ENCODE results near the gene PEX14. TPM values are rescaled to one million over a fixed set of nuclear protein-coding genes. Genes with fewer than 3 reads are reported as not detected.

PEX14 gene
- total and polyA plus RNA-seq, 9 of the 15 experiments (the other 6 are each of a cell fraction or from before 2014, with no cell fraction given): 2.6 to 45.7 (median 22.7) TPM

GRCh38 chr1:10459184-10459583 lies 15.6 kb upstream of the PEX14 start (continued):
- TF ChIP-seq NFYB (IDR thresholded peaks at IDR 0.05; ENCODE audit: extremely low read depth, insufficient read length): no peak
- no peak for TF ChIP-seq ZHX1 (conservative IDR thresholded peaks at IDR 0.05; ENCODE audit: low read length)
- TF ChIP-seq DNMT1 (IDR thresholded peaks at IDR 0.05): no peak
- TF ChIP-seq PTTG1 (tag; IDR thresholded peaks at IDR 0.05; ENCODE audit: low read depth): no peak
- TF ChIP-seq ZNF184 (CRISPR knock-in tag; IDR thresholded peaks at IDR 0.05): no peak
- TF ChIP-seq TRIM25 (IDR thresholded peaks at IDR 0.05; ENCODE audit: borderline replicate concordance): no peak
- TF ChIP-seq ZSCAN29 (IDR thresholded peaks at IDR 0.05): no peak
- TF ChIP-seq, protein P1, sequence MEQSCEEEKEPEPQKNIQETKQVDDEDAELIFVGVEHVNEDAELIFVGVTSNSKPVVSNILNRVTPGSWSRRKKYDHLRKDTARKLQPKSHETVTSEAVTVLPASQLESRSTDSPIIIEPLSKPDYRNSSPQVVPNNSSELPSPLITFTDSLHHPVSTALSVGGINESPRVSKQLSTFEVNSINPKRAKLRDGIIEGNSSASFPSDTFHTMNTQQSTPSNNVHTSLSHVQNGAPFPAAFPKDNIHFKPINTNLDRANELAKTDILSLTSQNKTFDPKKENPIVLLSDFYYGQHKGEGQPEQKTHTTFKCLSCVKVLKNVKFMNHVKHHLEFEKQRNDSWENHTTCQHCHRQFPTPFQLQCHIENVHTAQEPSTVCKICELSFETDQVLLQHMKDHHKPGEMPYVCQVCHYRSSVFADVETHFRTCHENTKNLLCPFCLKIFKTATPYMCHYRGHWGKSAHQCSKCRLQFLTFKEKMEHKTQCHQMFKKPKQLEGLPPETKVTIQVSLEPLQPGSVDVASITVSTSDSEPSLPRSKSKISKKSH (CRISPR knock-in tag; IDR thresholded peaks at IDR 0.05): no peak
- no peak for TF ChIP-seq CAMTA2 (CRISPR knock-in tag; conservative IDR thresholded peaks at IDR 0.05)
- no peak for TF ChIP-seq ZNF644 (tag; IDR thresholded peaks at IDR 0.05; ENCODE audit: low read depth)
- TF ChIP-seq ILF3 (IDR thresholded peaks at IDR 0.05; ENCODE audit: borderline replicate concordance): no peak
- TF ChIP-seq MXI1 (IDR thresholded peaks at IDR 0.05; ENCODE audit: low read depth, low read length): no peak
- no peak for TF ChIP-seq KDM5B (IDR thresholded peaks at IDR 0.05; ENCODE audit: insufficient replicate concordance, low read depth, low read length)
- no peak for TF ChIP-seq NR2F6 (CRISPR knock-in tag; IDR thresholded peaks at IDR 0.05)
- no peak for TF ChIP-seq ZNF133 (CRISPR knock-in tag; IDR thresholded peaks at IDR 0.05)
- no peak for TF ChIP-seq ZNF165 (CRISPR knock-in tag; IDR thresholded peaks at IDR 0.05; ENCODE audit: borderline replicate concordance)
- TF ChIP-seq ESRRB (CRISPR knock-in tag; IDR thresholded peaks at IDR 0.05; ENCODE audit: borderline replicate concordance): no peak
- no peak for TF ChIP-seq ZBTB43 (CRISPR knock-in tag; IDR thresholded peaks at IDR 0.05)
- no peak for TF ChIP-seq POLR2H (tag; IDR thresholded peaks at IDR 0.05; ENCODE audit: low read depth)
- TF ChIP-seq, protein P2, sequence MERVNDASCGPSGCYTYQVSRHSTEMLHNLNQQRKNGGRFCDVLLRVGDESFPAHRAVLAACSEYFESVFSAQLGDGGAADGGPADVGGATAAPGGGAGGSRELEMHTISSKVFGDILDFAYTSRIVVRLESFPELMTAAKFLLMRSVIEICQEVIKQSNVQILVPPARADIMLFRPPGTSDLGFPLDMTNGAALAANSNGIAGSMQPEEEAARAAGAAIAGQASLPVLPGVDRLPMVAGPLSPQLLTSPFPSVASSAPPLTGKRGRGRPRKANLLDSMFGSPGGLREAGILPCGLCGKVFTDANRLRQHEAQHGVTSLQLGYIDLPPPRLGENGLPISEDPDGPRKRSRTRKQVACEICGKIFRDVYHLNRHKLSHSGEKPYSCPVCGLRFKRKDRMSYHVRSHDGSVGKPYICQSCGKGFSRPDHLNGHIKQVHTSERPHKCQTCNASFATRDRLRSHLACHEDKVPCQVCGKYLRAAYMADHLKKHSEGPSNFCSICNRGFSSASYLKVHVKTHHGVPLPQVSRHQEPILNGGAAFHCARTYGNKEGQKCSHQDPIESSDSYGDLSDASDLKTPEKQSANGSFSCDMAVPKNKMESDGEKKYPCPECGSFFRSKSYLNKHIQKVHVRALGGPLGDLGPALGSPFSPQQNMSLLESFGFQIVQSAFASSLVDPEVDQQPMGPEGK (CRISPR knock-in tag; IDR thresholded peaks at IDR 0.05; ENCODE audit: borderline replicate concordance): no peak
- no peak for TF ChIP-seq SMARCA5 (IDR thresholded peaks at IDR 0.05)
